Stimulated activated CD4-positive, alpha-beta T cell treated with anti-CD3 and anti-CD28 coated beads, TNF-alpha, amount 100 ng/mL, for 48 hours (primary cell): ENCODE data around the gene MAMSTR.
"Not testable (repeated sequence)": the region's sequence is repeated elsewhere in the genome, so short reads cannot be mapped to it uniquely, and the experiment has no call there.

Source experiments
- DNase-seq, 3 donors: peaks; one replicate each; pipeline ENCODE4 v3.0.0-alpha.2; 2020; ENCODE audit warnings: low read depth in 3 of 3

The MAMSTR gene

GRCh38 chr19:48719263-48720171 lies at the start of gene MAMSTR:
TSS of gene MAMSTR (minus strand) at chr19:48719725. CDS start at chr19:48719031, 694 bp downstream.
- no peak for DNase-seq

GRCh38 chr19:48768994-48769713 lies 49.6 kb upstream of the MAMSTR start:
- DNase-seq, result no peak

- not testable (repeated sequence) for DNase-seq
Observed at GRCh38 chr19:48768171-48768753, 48.7 kb upstream of the MAMSTR start.

GRCh38 chr19:48765816-48766215 lies 46.3 kb upstream of the MAMSTR start:
- DNase-seq, result not testable (repeated sequence)

GRCh38 chr19:48760504-48761205 lies 41.1 kb upstream of the MAMSTR start:
- DNase-seq, result no peak

GRCh38 chr19:48757741-48758144 lies 38.2 kb upstream of the MAMSTR start:
- DNase-seq, result no peak

GRCh38 chr19:48757089-48757675 lies 37.7 kb upstream of the MAMSTR start:
- no peak for DNase-seq

- DNase-seq, result no peak
Observed at GRCh38 chr19:48756686-48757085, 37.2 kb upstream of the MAMSTR start.

GRCh38 chr19:48756212-48756611 lies 36.7 kb upstream of the MAMSTR start:
- no peak for DNase-seq

GRCh38 chr19:48755787-48756186 lies 36.3 kb upstream of the MAMSTR start:
- DNase-seq, result no peak

GRCh38 chr19:48755084-48755641 lies 35.6 kb upstream of the MAMSTR start, which contains the start of gene FGF21:
TSS of gene FGF21 (plus strand) at chr19:48755524. CDS start at chr19:48756237, 713 bp downstream.
- no peak for DNase-seq

GRCh38 chr19:48752496-48753365 lies 33.2 kb upstream of the MAMSTR start, which contains the start of gene FUT1:
TSS of gene FUT1 (minus strand) at chr19:48752641. CDS start at chr19:48751281, 1,360 bp downstream.
- DNase-seq, result no peak

GRCh38 chr19:48751845-48752495 lies 32.4 kb upstream of the MAMSTR start:
- no peak for DNase-seq

- no peak for DNase-seq
Observed at GRCh38 chr19:48750771-48751504, 31.4 kb upstream of the MAMSTR start.

- no peak for DNase-seq
Observed at GRCh38 chr19:48750351-48750750, 30.8 kb upstream of the MAMSTR start.

- DNase-seq, result no peak
Observed at GRCh38 chr19:48749571-48750198, 30.2 kb upstream of the MAMSTR start.

GRCh38 chr19:48746738-48747575 lies 27.4 kb upstream of the MAMSTR start, which contains the start of gene IZUMO1:
TSS of gene IZUMO1 (minus strand) at chr19:48746909. CDS start at chr19:48745859, 1,050 bp downstream.
- DNase-seq, result peak in 2 of 3 donors; percentile 38 to 49
